ENCODE measurements around the gene MTA1.

GRCh38 chr14:105440554-105440900 lies 20.9 kb downstream of the MTA1 start:
- TF ChIP-seq CTCF (IDR thresholded peaks at IDR 0.05; ENCODE audit: insufficient read depth, low read length) (no peak), POLR2AphosphoS5 (IDR thresholded peaks at IDR 0.05; ENCODE audit: low read depth) (no peak), REST (IDR thresholded peaks at IDR 0.05; ENCODE audit: insufficient replicate concordance, low read depth) (no peak), GABPA (IDR thresholded peaks at IDR 0.05; ENCODE audit: low read depth) (no peak), SPI1 (IDR thresholded peaks at IDR 0.05; ENCODE audit: borderline replicate concordance, low read depth) (no peak)

Measured in HL-60 (cell line).